ENCODE results near the gene TLE5.
A peak's percentile ranks its signal among the peaks of the same experiment; 100 is the strongest.
"Not testable (repeated sequence)": the region's sequence is repeated elsewhere in the genome, so short reads cannot be mapped to it uniquely, and the experiment has no call there.

TLE5 gene

GRCh38 chr19:3015126-3016057, 46.9 kb downstream of the TLE5 start:
- no peak for TF ChIP-seq JUND (IDR thresholded peaks at IDR 0.05; ENCODE audit: low read depth)
- in situ Hi-C loops (cut with HindIII; ENCODE audit: low pct_unique_long_range_greater_than_20kb, low sequenced_read_pairs): no loop called here
- no peak for DNase-seq (ENCODE audit: low read depth in 1 of 2, low spot score in 1 of 2)

- in situ Hi-C loops (cut with HindIII; ENCODE audit: low pct_unique_long_range_greater_than_20kb, low sequenced_read_pairs): no loop called here
- no peak for TF ChIP-seq JUND (IDR thresholded peaks at IDR 0.05; ENCODE audit: low read depth)
- no peak for DNase-seq (ENCODE audit: low read depth in 1 of 2, low spot score in 1 of 2)
Measured at GRCh38 chr19:3014135-3014534, 48.2 kb downstream of the TLE5 start.

GRCh38 chr19:3013263-3013725, 49.0 kb downstream of the TLE5 start:
- in situ Hi-C loops (cut with HindIII; ENCODE audit: low pct_unique_long_range_greater_than_20kb, low sequenced_read_pairs): no loop called here
- no peak for TF ChIP-seq JUND (IDR thresholded peaks at IDR 0.05; ENCODE audit: low read depth)
- no peak for DNase-seq (ENCODE audit: low read depth in 1 of 2, low spot score in 1 of 2)

- in situ Hi-C loops (cut with HindIII; ENCODE audit: low pct_unique_long_range_greater_than_20kb, low sequenced_read_pairs): no loop called here
- TF ChIP-seq JUND (IDR thresholded peaks at IDR 0.05; ENCODE audit: low read depth): no peak
- DNase-seq (ENCODE audit: low read depth in 1 of 2, low spot score in 1 of 2): no peak
Measured at GRCh38 chr19:3012621-3013262, 49.6 kb downstream of the TLE5 start.

GRCh38 chr19:3012059-3012458, 50.2 kb downstream of the TLE5 start:
- DNase-seq (ENCODE audit: low read depth in 1 of 2, low spot score in 1 of 2); in situ Hi-C loops (cut with HindIII; ENCODE audit: low pct_unique_long_range_greater_than_20kb, low sequenced_read_pairs): not testable (repeated sequence)

- DNase-seq (ENCODE audit: low read depth in 1 of 2, low spot score in 1 of 2): no peak
- TF ChIP-seq JUND (IDR thresholded peaks at IDR 0.05; ENCODE audit: low read depth): no peak
- in situ Hi-C loops (cut with HindIII; ENCODE audit: low pct_unique_long_range_greater_than_20kb, low sequenced_read_pairs): no loop called here
Measured at GRCh38 chr19:3010871-3011270, 51.4 kb downstream of the TLE5 start.

- no peak for DNase-seq (ENCODE audit: low read depth in 1 of 2, low spot score in 1 of 2)
- in situ Hi-C loops (cut with HindIII; ENCODE audit: low pct_unique_long_range_greater_than_20kb, low sequenced_read_pairs): no loop called here
- TF ChIP-seq JUND (IDR thresholded peaks at IDR 0.05; ENCODE audit: low read depth): no peak
Measured at GRCh38 chr19:3008994-3009393, 53.3 kb downstream of the TLE5 start.

GRCh38 chr19:3007975-3008374, 54.3 kb downstream of the TLE5 start:
- in situ Hi-C loops (cut with HindIII; ENCODE audit: low pct_unique_long_range_greater_than_20kb, low sequenced_read_pairs): no loop called here
- no peak for TF ChIP-seq JUND (IDR thresholded peaks at IDR 0.05; ENCODE audit: low read depth)
- DNase-seq (ENCODE audit: low read depth in 1 of 2, low spot score in 1 of 2): no peak

- peak in 1 of 2 experiments; percentile 91 for DNase-seq (ENCODE audit: low read depth in 1 of 2, low spot score in 1 of 2)
- in situ Hi-C loops (cut with HindIII; ENCODE audit: low pct_unique_long_range_greater_than_20kb, low sequenced_read_pairs): no loop called here
- no peak for TF ChIP-seq JUND (IDR thresholded peaks at IDR 0.05; ENCODE audit: low read depth)
Measured at GRCh38 chr19:3006075-3006767, 56.1 kb downstream of the TLE5 start.

- TF ChIP-seq JUND (IDR thresholded peaks at IDR 0.05; ENCODE audit: low read depth): no peak
- no peak for DNase-seq (ENCODE audit: low read depth in 1 of 2, low spot score in 1 of 2)
- in situ Hi-C loops (cut with HindIII; ENCODE audit: low pct_unique_long_range_greater_than_20kb, low sequenced_read_pairs): no loop called here
Measured at GRCh38 chr19:3005345-3005744, 57.0 kb downstream of the TLE5 start.

- in situ Hi-C loops (cut with HindIII; ENCODE audit: low pct_unique_long_range_greater_than_20kb, low sequenced_read_pairs): no loop called here
- TF ChIP-seq JUND (IDR thresholded peaks at IDR 0.05; ENCODE audit: low read depth): no peak
- no peak for DNase-seq (ENCODE audit: low read depth in 1 of 2, low spot score in 1 of 2)
Measured at GRCh38 chr19:3004522-3004921, 57.8 kb downstream of the TLE5 start.

- in situ Hi-C loops (cut with HindIII; ENCODE audit: low pct_unique_long_range_greater_than_20kb, low sequenced_read_pairs): no loop called here
- no peak for DNase-seq (ENCODE audit: low read depth in 1 of 2, low spot score in 1 of 2)
- no peak for TF ChIP-seq JUND (IDR thresholded peaks at IDR 0.05; ENCODE audit: low read depth)
Measured at GRCh38 chr19:3003046-3003445, 59.2 kb downstream of the TLE5 start.

Measured in T47D (cell line).